WTC11 (cell line): Measurements from ENCODE around the gene YDJC. TPM values are rescaled to one million over a fixed set of nuclear protein-coding genes. Genes with fewer than 3 reads are reported as not detected.

Source experiments
- ATAC-seq: fragments of 200-7000 bp; cut with Tn5 transposase; 2 replicates; pipeline ENCODE4 v1.10.0; 2021; ENCODE audit warnings: mild to moderate bottlenecking, moderate library complexity
- CTCF ChIA-PET: fragments of 300-600 bp; sonication (Branson Sonifier 250); formaldehyde crosslinking; loops from one replicate; lab custom pipeline; 2021; ENCODE audit warnings: antibody characterized with exemption; lab: Charles Lee
- POLR2A ChIA-PET: fragments of 350-600 bp; sonication (Branson Sonifier 250); formaldehyde crosslinking; loops from one replicate; lab custom pipeline; 2021; ENCODE audit warnings: antibody characterized with exemption; lab: Charles Lee
- DNase-seq: peaks from one replicate; pipeline ENCODE4 v3.0.0; 2021; ENCODE audit warnings: low spot score
- H3K27ac Mint-ChIP-seq: 2 replicates; pipeline ENCODE4 v1.8.0; 2021; ENCODE audit warnings: mixed read lengths
- H3K27me3 Mint-ChIP-seq: 2 replicates; pipeline ENCODE4 v1.8.0; 2021; ENCODE audit warnings: low read depth, mild to moderate bottlenecking, moderate library complexity, mixed read lengths
- H3K36me3 Mint-ChIP-seq: 2 replicates; pipeline ENCODE4 v1.8.0; 2021; ENCODE audit warnings: mixed read lengths
- H3K4me1 Mint-ChIP-seq: 2 replicates; pipeline ENCODE4 v1.8.0; 2022; ENCODE audit warnings: mixed read lengths
- H3K4me3 Mint-ChIP-seq: 2 replicates; pipeline ENCODE4 v1.8.0; 2021; ENCODE audit warnings: mild to moderate bottlenecking, moderate library complexity, mixed read lengths
- H3K9me3 Mint-ChIP-seq: 2 replicates; pipeline ENCODE4 v1.8.0; 2021; ENCODE audit warnings: mixed read lengths
- AR ChIP-seq: fragments of 250-450 bp; sonication (Bioruptor Pico); IDR thresholded peaks from 2 replicates; pipeline ENCODE4 v1.9.0; 2021; ENCODE audit warnings: mild to moderate bottlenecking
- CTCF ChIP-seq: fragments of 200-600 bp; IDR thresholded peaks from 2 replicates; pipeline ENCODE4 v1.8.0; 2022; ENCODE audit warnings: antibody characterized with exemption
- ERG ChIP-seq: fragments of 250-450 bp; sonication (Bioruptor Pico); IDR thresholded peaks from 2 replicates; pipeline ENCODE4 v1.8.0; 2021; ENCODE audit warnings: mild to moderate bottlenecking
- HMGXB4 ChIP-seq: sonication (generic); formaldehyde crosslinking; IDR thresholded peaks from 2 replicates; pipeline ENCODE4 v1.8.1; 2023; ENCODE audit warnings: mild to moderate bottlenecking, moderate library complexity, missing genetic modification reagents
- IRF2 ChIP-seq: sonication (generic); formaldehyde crosslinking; IDR thresholded peaks from 2 replicates; pipeline ENCODE4 v1.8.0; 2022; ENCODE audit warnings: low read depth, missing genetic modification reagents, borderline replicate concordance
- JAZF1 ChIP-seq: fragments of 250-450 bp; sonication (Bioruptor Pico); IDR thresholded peaks from 2 replicates; pipeline ENCODE4 v1.9.0; 2021; ENCODE audit warnings: moderate library complexity, mild to moderate bottlenecking, inconsistent platforms
- JUN ChIP-seq: sonication (generic); formaldehyde crosslinking; IDR thresholded peaks from 2 replicates; pipeline ENCODE4 v1.8.0; 2023; ENCODE audit warnings: mild to moderate bottlenecking, missing genetic modification reagents
- NFYB ChIP-seq: sonication (generic); formaldehyde crosslinking; conservative IDR thresholded peaks from 2 replicates; pipeline ENCODE4 v1.8.0; 2022; ENCODE audit warnings: low read depth, missing genetic modification reagents
- NR1H2 ChIP-seq: sonication (generic); formaldehyde crosslinking; IDR thresholded peaks from 2 replicates; pipeline ENCODE4 v1.9.0; 2021; ENCODE audit warnings: mild to moderate bottlenecking, moderate library complexity, missing genetic modification reagents
- NR2C2 ChIP-seq: sonication (generic); formaldehyde crosslinking; IDR thresholded peaks from 2 replicates; pipeline ENCODE4 v1.8.0; 2022; ENCODE audit warnings: mild to moderate bottlenecking, missing genetic modification reagents
- RELA ChIP-seq: sonication (generic); formaldehyde crosslinking; IDR thresholded peaks from 2 replicates; pipeline ENCODE4 v1.8.1; 2022; ENCODE audit warnings: missing genetic modification reagents, mild to moderate bottlenecking, borderline replicate concordance
- ZNF532 ChIP-seq: fragments of 250-450 bp; sonication (Bioruptor Pico); IDR thresholded peaks from 2 replicates; pipeline ENCODE4 v1.9.0; 2021; ENCODE audit warnings: mild to moderate bottlenecking, borderline replicate concordance
- ZNF671 ChIP-seq: fragments of 250-450 bp; sonication (Bioruptor Pico); IDR thresholded peaks from 2 replicates; pipeline ENCODE4 v1.8.0; 2021; ENCODE audit warnings: mild to moderate bottlenecking
- total RNA-seq: library from RNA; stranded (reverse); gene quantifications from 3 replicates; pipeline ENCODE4 v1.2.3, GENCODE V29; 2021

YDJC gene
- total RNA-seq, 1 experiment from 2014 or later, result 39.8 TPM

GRCh38 chr22:21634844-21635243 lies 5.0 kb upstream of the YDJC start:
- POLR2A ChIA-PET, result no interaction called here
- CTCF ChIA-PET, result interaction anchor here (1.5 to 2.3 kb wide), 3 partner anchors 10 to 12 kb away, joined by 3 to 9 read pairs (median 4); no protein-coding TSS in a partner anchor
- H3K27ac Mint-ChIP-seq, result no peak overlapping the region
- ATAC-seq (no peak), DNase-seq (no peak)
- H3K27me3 Mint-ChIP-seq, result peaks cover 18% of the 10 kb centered on the region
- H3K4me1 Mint-ChIP-seq, result no peaks in the 10 kb centered on the region
- TF ChIP-seq JAZF1, result no peak
- no peak for TF ChIP-seq NR1H2 (CRISPR knock-in tag)
- TF ChIP-seq NFYB (CRISPR knock-in tag), result no peak
- TF ChIP-seq NR2C2 (CRISPR knock-in tag), result no peak
- H3K4me3 Mint-ChIP-seq, result no peak overlapping the region
- no peaks in the 10 kb centered on the region; the same call in 1 of the 2 replicates for H3K9me3 Mint-ChIP-seq
- no peaks in the 10 kb centered on the region for H3K36me3 Mint-ChIP-seq

GRCh38 chr22:21634081-21634480 lies 4.3 kb upstream of the YDJC start:
- Mint-ChIP-seq H3K36me3 (no peaks in the 10 kb centered on the region), H3K4me1 (no peaks in the 10 kb centered on the region), H3K27me3 (peaks cover 15% of the 10 kb centered on the region), H3K4me3 (no peak overlapping the region), H3K9me3 (no peaks in the 10 kb centered on the region; the same call in 1 of the 2 replicates), H3K27ac (no peak overlapping the region)
- ChIA-PET POLR2A (no interaction called here), CTCF (interaction anchor here (0.6 to 13.4 kb wide), 5 partner anchors 8 to 1584 kb away, joined by 3 to 273 read pairs (median 4); partner anchors contain the start of gene SDF2L1)
- TF ChIP-seq HMGXB4 (CRISPR knock-in tag), result no peak
- TF ChIP-seq NFYB (CRISPR knock-in tag), result no peak
- no peak for TF ChIP-seq ERG (CRISPR knock-in tag)
- no peak for TF ChIP-seq ZNF532 (CRISPR knock-in tag)
- TF ChIP-seq JUN (CRISPR knock-in tag), result no peak
- TF ChIP-seq AR (CRISPR knock-in tag), result no peak
- no peak for TF ChIP-seq RELA (CRISPR knock-in tag)
- TF ChIP-seq ZNF671, result no peak
- no peak for TF ChIP-seq CTCF
- no peak for TF ChIP-seq IRF2 (CRISPR knock-in tag)
- ATAC-seq (no peak), DNase-seq (no peak)
